GM18499 (cell line): ENCODE data around the gene SPATA13.

Experiments used
- ATAC-seq: cut with Tn5 transposase; IDR thresholded peaks from one replicate; pipeline ENCODE4 v1.9.1; 2021; ENCODE audit warnings: moderate number of reproducible peaks; ENCODE audit not compliant: insufficient read depth, unreplicated experiment

The SPATA13 gene

GRCh38 chr13:24272452-24273161 lies 112.1 kb downstream of the SPATA13 start:
- no peak for ATAC-seq

GRCh38 chr13:24273926-24274325 lies 113.4 kb downstream of the SPATA13 start:
- ATAC-seq: no peak

DNA sequence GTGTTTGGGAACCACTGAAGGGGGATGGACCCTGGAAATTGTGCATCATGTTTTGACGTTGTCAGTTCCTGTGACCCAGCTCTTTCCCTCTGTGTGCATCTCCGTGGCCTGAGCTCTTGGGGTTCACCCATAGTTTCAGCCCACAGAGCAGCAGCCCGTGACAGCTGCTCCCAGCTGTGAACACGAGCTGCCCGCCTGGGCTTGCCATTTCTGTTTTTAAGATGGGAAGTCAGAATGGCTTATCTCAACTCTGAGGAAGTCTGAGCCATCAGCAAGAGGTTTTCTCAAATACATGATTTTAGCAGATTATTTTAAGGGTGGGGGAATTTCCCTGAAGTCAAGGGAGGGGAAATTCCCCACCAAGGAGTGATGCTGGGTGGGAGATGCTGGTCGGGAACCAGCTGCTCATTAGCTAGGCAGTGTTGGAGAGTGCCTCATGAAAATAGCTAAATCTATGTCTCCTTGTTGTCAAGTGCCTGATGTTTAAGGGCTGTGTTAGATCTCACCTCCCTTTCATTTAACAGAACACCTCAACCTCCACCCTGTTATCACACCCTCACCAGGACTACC lies 114.0 kb downstream of the SPATA13 start:
- ATAC-seq: no peak

DNA sequence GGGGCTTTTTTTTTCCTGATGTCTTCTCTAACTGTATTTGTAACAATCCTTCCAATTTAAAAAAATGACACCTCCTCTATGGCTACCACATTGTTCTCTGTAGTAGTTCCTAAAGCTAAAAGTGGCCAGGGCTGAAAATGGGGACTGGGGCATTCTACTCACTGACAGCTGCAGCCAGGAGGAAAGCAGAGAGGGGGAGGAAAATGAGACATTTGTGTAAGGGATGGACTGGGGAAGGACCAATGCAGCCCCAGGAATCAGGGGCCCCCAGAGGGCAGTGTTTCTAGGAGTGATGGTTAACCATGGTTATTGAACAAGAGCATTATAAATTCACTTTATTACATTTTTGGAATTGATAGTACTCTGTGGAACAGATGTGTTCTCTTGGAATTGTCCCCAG lies 114.5 kb downstream of the SPATA13 start:
- ATAC-seq: no peak

DNA sequence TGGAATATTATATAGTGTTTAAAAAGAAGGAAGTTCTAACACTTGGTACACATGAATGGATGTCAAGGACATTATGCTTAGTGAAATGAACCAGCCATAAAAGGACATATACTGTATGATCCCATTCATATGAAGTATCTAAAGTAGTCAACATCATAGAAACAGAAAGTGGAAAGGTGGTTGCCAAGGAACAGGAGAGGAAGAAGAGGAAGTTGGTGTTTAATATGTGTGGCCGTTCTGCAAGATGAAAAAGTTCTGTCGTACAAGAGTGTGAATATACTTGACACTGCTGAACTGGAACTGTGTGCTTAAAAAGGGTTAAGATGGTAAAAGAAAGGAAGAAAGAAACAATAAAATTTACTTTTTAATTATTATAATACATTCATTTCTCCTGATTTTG lies 115.8 kb downstream of the SPATA13 start:
- ATAC-seq: no peak

DNA sequence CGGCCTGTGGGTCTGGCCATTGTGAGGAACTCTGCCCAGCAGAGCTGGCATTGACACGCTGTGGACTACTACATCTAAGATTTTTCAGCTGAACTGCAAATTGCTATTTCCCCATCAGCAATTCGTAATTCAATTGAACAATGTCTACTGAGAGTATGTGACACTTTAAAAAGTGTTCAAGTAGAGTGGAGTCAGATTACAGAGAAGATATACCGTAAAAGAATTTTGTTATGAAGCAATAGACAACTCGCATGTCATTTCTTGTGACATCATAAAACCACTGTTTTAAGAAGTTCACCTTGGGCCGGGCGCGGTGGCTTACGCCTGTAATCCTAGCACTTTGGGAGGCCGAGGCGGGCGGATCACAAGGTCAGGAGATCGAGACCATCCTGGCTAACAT lies 116.3 kb downstream of the SPATA13 start:
- no peak for ATAC-seq

GRCh38 chr13:24277761-24278160 lies 117.2 kb downstream of the SPATA13 start:
- ATAC-seq: no peak

DNA sequence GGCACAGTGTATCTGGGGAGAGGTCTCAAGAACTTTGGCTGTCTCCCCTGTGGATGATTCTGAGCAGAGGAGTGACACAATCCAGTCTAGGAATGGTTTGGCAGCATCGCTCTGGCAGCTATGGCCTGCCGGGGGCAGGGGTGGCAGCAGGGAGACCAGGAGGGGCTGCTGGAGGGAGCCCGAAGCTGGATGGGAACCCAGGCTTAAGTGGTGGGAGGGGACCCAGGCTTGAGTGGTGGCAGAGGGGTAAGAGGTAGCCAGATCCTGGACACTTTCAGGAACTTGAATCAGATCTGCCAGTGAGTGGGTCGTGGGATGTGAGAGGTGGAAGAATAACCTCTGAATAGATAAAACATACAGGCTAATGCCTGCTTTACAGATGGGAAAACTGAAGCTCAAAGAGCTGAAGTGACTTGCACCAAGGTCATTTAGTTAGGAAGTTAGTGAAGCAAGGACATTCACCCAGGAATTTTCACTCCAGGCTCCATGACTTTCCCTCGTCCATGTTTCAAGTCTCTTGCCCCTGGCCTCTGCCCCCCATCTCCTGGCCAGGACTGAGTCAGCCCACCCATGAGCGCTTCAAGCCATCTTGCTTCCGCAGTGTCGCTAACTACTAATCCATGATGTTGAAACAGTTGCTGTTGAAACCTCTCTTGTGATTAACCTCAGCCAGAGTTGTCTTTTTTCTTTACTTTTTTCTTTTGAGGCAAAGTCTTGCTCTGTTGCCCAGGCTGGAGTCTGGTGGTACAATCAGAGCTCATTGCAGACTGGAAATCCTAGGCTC lies 119.0 kb downstream of the SPATA13 start:
- no peak for ATAC-seq

GRCh38 chr13:24280720-24281119 lies 120.2 kb downstream of the SPATA13 start:
- no peak for ATAC-seq

DNA sequence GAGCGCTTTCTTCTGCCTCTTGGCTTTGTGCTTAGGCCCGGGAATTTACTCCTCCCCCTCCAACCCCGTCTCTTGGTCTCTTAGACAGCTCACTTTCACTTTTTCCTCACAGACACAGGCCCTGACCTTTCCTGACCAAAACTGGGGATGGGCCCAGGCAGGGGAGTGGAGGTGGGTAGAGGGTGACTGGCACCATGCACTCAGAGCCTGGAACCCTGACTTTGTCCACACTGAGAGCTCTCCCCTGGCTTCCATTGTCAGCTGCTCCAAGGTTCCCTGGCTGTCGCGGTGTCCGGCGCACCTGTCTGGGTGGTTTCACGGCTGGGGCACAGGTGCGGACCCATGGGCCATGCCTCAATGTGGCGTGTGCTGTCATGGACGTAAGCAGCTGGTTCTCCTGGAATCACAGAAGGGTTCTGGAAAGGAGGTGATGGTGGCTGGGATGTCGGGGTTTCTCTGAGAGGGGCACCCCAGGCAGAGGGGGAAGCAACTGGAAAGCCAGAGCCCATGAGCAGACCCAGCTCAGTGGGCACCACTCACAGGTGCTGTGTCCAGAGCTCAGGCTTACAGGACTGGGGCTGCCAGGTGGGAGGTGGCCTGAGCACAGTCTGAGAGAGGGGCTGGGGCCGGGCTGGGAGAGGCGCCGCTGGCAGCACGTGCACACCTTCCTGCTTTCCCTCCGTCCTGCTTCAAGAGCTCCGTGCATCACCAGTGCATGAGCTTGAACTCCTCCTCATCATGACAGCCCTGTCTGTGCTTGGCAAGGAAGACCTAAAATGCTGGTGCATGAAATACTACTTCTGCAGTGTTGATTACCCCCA lies 120.9 kb downstream of the SPATA13 start:
- ATAC-seq: no peak

DNA sequence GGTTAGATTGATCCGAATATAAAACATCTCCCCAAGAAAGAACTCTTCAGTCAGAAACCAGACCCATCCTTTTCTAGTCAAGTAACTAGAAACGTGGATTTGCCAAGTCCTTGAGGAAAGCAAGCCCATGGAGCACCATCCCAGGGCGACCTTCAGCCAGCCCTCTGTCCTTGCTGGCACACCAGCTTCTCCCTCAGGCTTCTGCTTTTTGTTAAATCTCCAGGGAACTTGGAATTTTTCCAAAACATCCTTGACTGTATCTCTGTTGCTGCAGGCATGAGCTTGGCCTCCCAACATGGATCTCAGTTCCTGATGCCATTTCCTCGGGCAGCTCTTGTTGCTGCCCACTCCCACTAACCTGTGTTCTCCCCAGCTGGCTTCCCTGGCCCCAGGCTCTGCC lies 121.7 kb downstream of the SPATA13 start:
- ATAC-seq: no peak

GRCh38 chr13:24284889-24285565 lies 124.5 kb downstream of the SPATA13 start:
- no peak for ATAC-seq

- no peak for ATAC-seq
Measured at GRCh38 chr13:24286624-24287023, 126.1 kb downstream of the SPATA13 start.

- no peak for ATAC-seq
Measured at GRCh38 chr13:24287748-24288287, 127.3 kb downstream of the SPATA13 start.

- ATAC-seq: no peak
Measured at GRCh38 chr13:24288870-24289269, 128.3 kb downstream of the SPATA13 start.

DNA sequence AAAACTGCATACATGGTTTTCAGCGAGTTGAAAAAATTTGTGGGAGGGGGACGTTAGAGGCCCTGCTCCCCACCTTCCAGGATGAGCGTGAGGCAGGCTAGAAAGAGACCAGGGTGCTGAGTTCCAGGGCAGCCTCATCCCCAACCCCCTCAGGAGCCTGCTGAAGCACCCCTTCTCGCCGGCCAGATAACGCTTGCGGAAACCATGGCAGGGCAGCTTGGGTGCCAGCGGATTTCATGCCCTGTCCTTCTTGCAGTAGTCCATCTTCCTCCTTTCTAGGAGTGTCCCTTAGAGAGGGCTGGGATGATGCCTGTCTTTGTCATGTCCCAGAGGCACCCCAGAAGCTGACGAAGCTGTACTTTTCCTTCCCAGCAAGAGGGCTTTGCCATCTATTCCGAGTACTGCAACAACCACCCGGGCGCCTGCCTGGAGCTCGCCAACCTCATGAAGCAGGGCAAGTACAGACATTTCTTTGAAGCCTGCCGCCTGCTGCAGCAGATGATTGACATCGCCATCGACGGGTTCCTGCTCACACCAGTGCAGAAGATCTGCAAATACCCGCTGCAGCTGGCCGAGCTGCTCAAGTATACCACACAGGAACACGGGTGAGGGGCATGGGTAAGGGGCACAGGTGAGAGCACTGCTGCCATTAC lies 129.9 kb downstream of the SPATA13 start:
- ATAC-seq: no peak

DNA sequence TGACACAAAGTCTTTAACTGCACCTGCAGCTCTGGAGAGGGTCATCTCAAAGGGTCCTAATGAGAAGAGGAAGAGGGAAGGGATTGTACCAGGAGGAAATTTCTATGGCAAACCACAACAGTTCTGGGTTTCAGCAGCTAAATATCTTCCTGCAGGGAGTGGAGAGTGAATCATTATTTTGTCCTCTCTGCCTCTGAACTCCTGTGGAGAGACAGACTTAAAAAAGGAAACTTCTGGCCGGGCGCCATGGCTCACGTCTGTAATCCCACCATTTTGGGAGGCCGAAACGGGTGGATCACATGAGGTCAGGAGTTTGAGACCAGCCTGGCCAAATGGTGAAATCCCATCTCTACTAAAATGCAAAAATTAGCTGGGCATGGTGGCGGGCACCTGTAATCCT lies 132.0 kb downstream of the SPATA13 start:
- no peak for ATAC-seq

DNA sequence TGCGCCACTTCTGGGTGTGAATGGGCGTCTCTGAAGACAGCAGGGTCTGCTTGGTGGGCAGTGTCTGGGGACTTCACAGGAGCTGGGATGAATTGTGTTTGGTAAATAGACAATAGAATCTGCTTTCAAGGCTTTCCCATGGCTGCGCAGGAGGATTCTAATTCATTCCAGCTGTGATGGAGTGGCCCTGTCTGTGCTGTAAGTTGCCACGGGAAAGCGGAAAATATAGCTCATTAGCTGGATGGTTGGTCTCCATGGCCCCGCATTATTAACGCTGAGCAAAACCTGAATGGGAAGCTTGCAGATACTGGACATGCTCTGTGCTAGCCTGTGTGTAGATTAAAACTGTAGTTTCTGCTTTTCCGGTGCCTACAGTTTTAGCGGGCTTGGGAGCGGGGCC lies 133.2 kb downstream of the SPATA13 start:
- ATAC-seq: no peak

DNA sequence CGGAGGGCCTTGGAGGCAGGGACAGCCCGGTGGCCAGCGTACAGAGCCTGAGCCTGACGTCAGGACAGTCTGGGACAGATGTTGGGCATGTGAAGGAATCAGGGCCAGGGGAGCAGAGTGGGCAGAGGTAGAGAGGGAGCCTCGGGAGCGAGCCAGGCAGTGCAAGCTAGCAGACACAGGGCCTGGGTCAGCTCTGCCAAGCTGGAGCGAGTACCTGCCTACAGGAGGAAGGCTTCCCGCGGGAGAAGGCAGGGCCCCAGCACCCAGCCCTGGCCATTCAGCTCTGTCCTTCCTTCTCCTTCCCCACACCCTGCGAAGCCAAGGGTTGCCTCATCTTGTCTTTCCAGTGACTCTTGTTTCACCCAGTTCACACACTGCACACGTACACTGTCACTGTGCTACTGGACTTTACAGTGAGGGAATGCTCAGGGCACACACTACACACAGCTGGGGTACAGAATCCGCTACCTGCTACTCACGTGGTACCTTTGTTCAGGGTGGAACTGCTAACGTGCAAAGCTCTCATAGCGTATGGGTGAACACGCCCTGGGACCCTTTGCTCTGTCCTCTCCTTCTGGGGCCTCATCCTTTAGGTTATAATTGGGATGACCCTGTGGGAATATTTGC lies 139.1 kb downstream of the SPATA13 start:
- no peak for ATAC-seq
